ENCODE results near the gene EPS8.

The EPS8 gene

GRCh38 chr12:15720295-15720694, 68.9 kb downstream of the EPS8 start:
- TF ChIP-seq, protein P1, sequence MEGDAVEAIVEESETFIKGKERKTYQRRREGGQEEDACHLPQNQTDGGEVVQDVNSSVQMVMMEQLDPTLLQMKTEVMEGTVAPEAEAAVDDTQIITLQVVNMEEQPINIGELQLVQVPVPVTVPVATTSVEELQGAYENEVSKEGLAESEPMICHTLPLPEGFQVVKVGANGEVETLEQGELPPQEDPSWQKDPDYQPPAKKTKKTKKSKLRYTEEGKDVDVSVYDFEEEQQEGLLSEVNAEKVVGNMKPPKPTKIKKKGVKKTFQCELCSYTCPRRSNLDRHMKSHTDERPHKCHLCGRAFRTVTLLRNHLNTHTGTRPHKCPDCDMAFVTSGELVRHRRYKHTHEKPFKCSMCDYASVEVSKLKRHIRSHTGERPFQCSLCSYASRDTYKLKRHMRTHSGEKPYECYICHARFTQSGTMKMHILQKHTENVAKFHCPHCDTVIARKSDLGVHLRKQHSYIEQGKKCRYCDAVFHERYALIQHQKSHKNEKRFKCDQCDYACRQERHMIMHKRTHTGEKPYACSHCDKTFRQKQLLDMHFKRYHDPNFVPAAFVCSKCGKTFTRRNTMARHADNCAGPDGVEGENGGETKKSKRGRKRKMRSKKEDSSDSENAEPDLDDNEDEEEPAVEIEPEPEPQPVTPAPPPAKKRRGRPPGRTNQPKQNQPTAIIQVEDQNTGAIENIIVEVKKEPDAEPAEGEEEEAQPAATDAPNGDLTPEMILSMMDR (IDR thresholded peaks at IDR 0.05; ENCODE audit: insufficient read depth, low read length, poor library complexity, severe bottlenecking), result no peak
- no peaks in the 10 kb centered on the region for H3K27me3 ChIP-seq (replicated peaks; ENCODE audit: control insufficient read depth, insufficient read depth, low read length)
- no peak for DNase-seq (ENCODE audit: extremely low read depth, insufficient read length)
- no peak overlapping the region for H3K4me3 ChIP-seq (replicated peaks; ENCODE audit: low read depth, low read length)
- H3K36me3 ChIP-seq (ENCODE audit: control insufficient read depth, insufficient read depth, low read length), result no peaks in the 10 kb centered on the region

DNA sequence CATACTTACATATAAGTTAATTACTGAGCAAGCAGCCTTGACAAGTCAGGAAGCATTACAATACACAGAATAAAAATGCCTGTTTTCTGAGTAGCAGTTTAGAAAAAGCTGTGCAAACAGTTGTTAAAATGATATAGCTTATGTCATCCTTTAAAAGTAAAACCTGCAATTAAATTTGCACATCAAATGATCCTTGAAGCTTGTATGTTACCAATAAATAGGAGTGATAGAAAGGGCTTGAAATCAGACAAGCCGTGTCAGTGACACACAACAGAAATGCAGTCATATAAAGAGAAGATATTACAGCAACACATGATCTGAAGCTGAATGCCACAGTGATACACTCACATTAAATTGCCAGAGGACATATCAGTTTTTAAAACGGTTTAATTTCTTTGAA, 70.0 kb downstream of the EPS8 start:
- H3K4me3 ChIP-seq (replicated peaks; ENCODE audit: low read depth, low read length), result no peak overlapping the region
- TF ChIP-seq, protein P1 (IDR thresholded peaks at IDR 0.05; ENCODE audit: insufficient read depth, low read length, poor library complexity, severe bottlenecking), result no peak
- no peak for DNase-seq (ENCODE audit: extremely low read depth, insufficient read length)
- no peaks in the 10 kb centered on the region for H3K27me3 ChIP-seq (replicated peaks; ENCODE audit: control insufficient read depth, insufficient read depth, low read length)
- no peaks in the 10 kb centered on the region for H3K36me3 ChIP-seq (ENCODE audit: control insufficient read depth, insufficient read depth, low read length)

- Histone ChIP-seq H3K36me3 (ENCODE audit: control insufficient read depth, insufficient read depth, low read length) (no peaks in the 10 kb centered on the region), H3K4me3 (replicated peaks; ENCODE audit: low read depth, low read length) (no peak overlapping the region), H3K27me3 (replicated peaks; ENCODE audit: control insufficient read depth, insufficient read depth, low read length) (no peaks in the 10 kb centered on the region)
- DNase-seq (ENCODE audit: extremely low read depth, insufficient read length), result no peak
- TF ChIP-seq, protein P1 (IDR thresholded peaks at IDR 0.05; ENCODE audit: insufficient read depth, low read length, poor library complexity, severe bottlenecking), result no peak
These were observed 71.1 kb downstream of the EPS8 start for GRCh38 chr12:15717940-15718567.

- no peaks in the 10 kb centered on the region for H3K36me3 ChIP-seq (ENCODE audit: control insufficient read depth, insufficient read depth, low read length)
- H3K27me3 ChIP-seq (replicated peaks; ENCODE audit: control insufficient read depth, insufficient read depth, low read length), result no peaks in the 10 kb centered on the region
- DNase-seq (ENCODE audit: extremely low read depth, insufficient read length), result no peak
- no peak overlapping the region for H3K4me3 ChIP-seq (replicated peaks; ENCODE audit: low read depth, low read length)
- TF ChIP-seq, protein P1 (IDR thresholded peaks at IDR 0.05; ENCODE audit: insufficient read depth, low read length, poor library complexity, severe bottlenecking), result no peak
These were observed 72.6 kb downstream of the EPS8 start for GRCh38 chr12:15716581-15716980.

GRCh38 chr12:15714256-15714655, 74.9 kb downstream of the EPS8 start:
- Histone ChIP-seq H3K4me3 (replicated peaks; ENCODE audit: low read depth, low read length) (no peak overlapping the region), H3K27me3 (replicated peaks; ENCODE audit: control insufficient read depth, insufficient read depth, low read length) (no peaks in the 10 kb centered on the region), H3K36me3 (ENCODE audit: control insufficient read depth, insufficient read depth, low read length) (no peaks in the 10 kb centered on the region)
- TF ChIP-seq, protein P1 (IDR thresholded peaks at IDR 0.05; ENCODE audit: insufficient read depth, low read length, poor library complexity, severe bottlenecking), result no peak
- DNase-seq (ENCODE audit: extremely low read depth, insufficient read length), result no peak
